ENCODE data around the gene LPAR6. TPM values are rescaled to one million over a fixed set of nuclear protein-coding genes. Genes with fewer than 3 reads are reported as not detected.

Gene LPAR6
- total RNA-seq, 1 experiment from 2014 or later = 3.9 TPM

DNA sequence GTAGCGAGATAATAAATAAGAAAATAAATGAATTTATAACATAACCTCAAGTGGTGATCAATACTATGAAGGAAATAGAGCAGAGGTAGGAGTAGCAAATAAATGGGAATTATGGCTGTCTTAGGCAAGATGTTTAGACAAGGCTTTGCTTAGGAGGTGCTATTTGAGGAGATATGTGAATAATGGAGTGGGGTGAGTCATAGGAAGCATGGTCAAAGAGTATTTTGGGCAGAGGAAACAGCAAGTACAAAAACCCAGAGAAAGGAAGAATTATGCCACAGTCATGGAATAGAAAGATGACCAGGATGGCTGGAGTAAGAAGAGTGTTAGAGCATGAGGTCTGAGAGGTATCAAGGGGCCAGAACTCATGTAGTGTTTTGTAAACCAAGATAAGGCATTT, 33.6 kb upstream of the LPAR6 start:
- no peak overlapping the region for H3K27ac Mint-ChIP-seq
- POLR2A ChIA-PET = no interaction called here
- ATAC-seq (no peak), DNase-seq (ENCODE audit: low spot score) (no peak)
- no peaks in the 10 kb centered on the region for H3K27me3 Mint-ChIP-seq (ENCODE audit: low read depth)
- CTCF ChIA-PET = no interaction called here
- peaks cover 7% of the 10 kb centered on the region; the same call in 1 of the 2 replicates for H3K36me3 Mint-ChIP-seq
- TF ChIP-seq NR2C2 (CRISPR knock-in tag; IDR thresholded peaks at IDR 0.05) (no peak), SOX15 (CRISPR knock-in tag; IDR thresholded peaks at IDR 0.05) (no peak), JUN (CRISPR knock-in tag; IDR thresholded peaks at IDR 0.05) (no peak), MYBL2 (CRISPR knock-in tag; IDR thresholded peaks at IDR 0.05) (no peak), NFYB (CRISPR knock-in tag; conservative IDR thresholded peaks at IDR 0.05; ENCODE audit: low read depth) (no peak), ZNF121 (CRISPR knock-in tag; IDR thresholded peaks at IDR 0.05) (no peak), FOXK1 (CRISPR knock-in tag; IDR thresholded peaks at IDR 0.05) (no peak), IRF2 (CRISPR knock-in tag; IDR thresholded peaks at IDR 0.05; ENCODE audit: borderline replicate concordance, low read depth) (no peak), NFATC4 (CRISPR knock-in tag; IDR thresholded peaks at IDR 0.05) (no peak), SP1 (CRISPR knock-in tag; conservative IDR thresholded peaks at IDR 0.05) (no peak), SMAD3 (CRISPR knock-in tag; IDR thresholded peaks at IDR 0.05; ENCODE audit: borderline replicate concordance) (no peak)
- TF ChIP-seq, protein P1, sequence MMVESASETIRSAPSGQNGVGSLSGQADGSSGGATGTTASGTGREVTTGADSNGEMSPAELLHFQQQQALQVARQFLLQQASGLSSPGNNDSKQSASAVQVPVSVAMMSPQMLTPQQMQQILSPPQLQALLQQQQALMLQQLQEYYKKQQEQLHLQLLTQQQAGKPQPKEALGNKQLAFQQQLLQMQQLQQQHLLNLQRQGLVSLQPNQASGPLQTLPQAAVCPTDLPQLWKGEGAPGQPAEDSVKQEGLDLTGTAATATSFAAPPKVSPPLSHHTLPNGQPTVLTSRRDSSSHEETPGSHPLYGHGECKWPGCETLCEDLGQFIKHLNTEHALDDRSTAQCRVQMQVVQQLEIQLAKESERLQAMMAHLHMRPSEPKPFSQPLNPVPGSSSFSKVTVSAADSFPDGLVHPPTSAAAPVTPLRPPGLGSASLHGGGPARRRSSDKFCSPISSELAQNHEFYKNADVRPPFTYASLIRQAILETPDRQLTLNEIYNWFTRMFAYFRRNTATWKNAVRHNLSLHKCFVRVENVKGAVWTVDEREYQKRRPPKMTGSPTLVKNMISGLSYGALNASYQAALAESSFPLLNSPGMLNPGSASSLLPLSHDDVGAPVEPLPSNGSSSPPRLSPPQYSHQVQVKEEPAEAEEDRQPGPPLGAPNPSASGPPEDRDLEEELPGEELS (CRISPR knock-in tag; IDR thresholded peaks at IDR 0.05) = no peak
- TF ChIP-seq, protein P2, sequence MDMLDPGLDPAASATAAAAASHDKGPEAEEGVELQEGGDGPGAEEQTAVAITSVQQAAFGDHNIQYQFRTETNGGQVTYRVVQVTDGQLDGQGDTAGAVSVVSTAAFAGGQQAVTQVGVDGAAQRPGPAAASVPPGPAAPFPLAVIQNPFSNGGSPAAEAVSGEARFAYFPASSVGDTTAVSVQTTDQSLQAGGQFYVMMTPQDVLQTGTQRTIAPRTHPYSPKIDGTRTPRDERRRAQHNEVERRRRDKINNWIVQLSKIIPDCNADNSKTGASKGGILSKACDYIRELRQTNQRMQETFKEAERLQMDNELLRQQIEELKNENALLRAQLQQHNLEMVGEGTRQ (CRISPR knock-in tag; IDR thresholded peaks at IDR 0.05) = no peak
- TF ChIP-seq, protein P3, sequence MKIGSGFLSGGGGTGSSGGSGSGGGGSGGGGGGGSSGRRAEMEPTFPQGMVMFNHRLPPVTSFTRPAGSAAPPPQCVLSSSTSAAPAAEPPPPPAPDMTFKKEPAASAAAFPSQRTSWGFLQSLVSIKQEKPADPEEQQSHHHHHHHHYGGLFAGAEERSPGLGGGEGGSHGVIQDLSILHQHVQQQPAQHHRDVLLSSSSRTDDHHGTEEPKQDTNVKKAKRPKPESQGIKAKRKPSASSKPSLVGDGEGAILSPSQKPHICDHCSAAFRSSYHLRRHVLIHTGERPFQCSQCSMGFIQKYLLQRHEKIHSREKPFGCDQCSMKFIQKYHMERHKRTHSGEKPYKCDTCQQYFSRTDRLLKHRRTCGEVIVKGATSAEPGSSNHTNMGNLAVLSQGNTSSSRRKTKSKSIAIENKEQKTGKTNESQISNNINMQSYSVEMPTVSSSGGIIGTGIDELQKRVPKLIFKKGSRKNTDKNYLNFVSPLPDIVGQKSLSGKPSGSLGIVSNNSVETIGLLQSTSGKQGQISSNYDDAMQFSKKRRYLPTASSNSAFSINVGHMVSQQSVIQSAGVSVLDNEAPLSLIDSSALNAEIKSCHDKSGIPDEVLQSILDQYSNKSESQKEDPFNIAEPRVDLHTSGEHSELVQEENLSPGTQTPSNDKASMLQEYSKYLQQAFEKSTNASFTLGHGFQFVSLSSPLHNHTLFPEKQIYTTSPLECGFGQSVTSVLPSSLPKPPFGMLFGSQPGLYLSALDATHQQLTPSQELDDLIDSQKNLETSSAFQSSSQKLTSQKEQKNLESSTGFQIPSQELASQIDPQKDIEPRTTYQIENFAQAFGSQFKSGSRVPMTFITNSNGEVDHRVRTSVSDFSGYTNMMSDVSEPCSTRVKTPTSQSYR (CRISPR knock-in tag; IDR thresholded peaks at IDR 0.05) = no peak
- TF ChIP-seq, protein P4, sequence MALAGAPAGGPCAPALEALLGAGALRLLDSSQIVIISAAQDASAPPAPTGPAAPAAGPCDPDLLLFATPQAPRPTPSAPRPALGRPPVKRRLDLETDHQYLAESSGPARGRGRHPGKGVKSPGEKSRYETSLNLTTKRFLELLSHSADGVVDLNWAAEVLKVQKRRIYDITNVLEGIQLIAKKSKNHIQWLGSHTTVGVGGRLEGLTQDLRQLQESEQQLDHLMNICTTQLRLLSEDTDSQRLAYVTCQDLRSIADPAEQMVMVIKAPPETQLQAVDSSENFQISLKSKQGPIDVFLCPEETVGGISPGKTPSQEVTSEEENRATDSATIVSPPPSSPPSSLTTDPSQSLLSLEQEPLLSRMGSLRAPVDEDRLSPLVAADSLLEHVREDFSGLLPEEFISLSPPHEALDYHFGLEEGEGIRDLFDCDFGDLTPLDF (CRISPR knock-in tag; IDR thresholded peaks at IDR 0.05) = no peak
- TF ChIP-seq, protein P5, sequence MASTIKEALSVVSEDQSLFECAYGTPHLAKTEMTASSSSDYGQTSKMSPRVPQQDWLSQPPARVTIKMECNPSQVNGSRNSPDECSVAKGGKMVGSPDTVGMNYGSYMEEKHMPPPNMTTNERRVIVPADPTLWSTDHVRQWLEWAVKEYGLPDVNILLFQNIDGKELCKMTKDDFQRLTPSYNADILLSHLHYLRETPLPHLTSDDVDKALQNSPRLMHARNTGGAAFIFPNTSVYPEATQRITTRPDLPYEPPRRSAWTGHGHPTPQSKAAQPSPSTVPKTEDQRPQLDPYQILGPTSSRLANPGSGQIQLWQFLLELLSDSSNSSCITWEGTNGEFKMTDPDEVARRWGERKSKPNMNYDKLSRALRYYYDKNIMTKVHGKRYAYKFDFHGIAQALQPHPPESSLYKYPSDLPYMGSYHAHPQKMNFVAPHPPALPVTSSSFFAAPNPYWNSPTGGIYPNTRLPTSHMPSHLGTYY (CRISPR knock-in tag; IDR thresholded peaks at IDR 0.05) = no peak
- H3K9me3 Mint-ChIP-seq = peaks cover 10% of the 10 kb centered on the region
- H3K4me3 Mint-ChIP-seq = no peak overlapping the region
- H3K4me1 Mint-ChIP-seq = no peaks in the 10 kb centered on the region

DNA sequence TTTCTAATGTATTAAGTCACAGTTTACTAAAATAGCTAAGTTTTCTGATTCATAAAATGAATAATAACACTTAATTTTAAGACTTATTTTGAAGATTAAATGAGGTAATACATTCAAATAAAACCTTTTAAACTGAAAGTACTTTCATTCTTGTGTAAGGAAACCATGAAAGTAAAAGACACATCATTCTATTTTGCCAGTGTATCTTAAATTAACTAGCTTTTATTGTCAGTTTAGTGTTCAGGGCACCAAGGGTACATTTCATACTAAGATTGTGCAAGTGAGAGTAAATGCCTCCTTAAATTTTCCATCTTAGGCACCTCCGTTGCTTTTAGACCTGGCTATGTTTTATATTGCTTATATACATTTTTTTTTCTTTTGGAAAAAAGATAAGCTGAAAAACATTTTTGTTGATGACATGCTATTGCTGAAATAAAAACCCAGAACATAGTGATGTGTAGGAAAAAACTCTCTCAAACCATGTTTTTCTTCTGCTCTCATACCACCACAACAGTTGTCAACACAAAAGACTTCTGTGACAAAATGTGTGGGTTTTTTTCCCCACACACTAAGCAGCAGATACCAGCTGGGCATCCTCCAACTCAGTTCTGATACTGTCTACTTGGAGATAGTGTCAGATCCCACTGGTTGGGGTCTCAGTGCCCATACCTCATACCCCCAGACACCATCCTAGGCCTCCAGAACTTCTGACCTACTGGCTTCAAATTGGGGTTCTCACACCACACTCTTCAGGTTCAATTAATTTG, 30.7 kb upstream of the LPAR6 start:
- no peak for TF ChIP-seq NR3C1 (CRISPR knock-in tag; conservative IDR thresholded peaks at IDR 0.05; ENCODE audit: low read depth)
- no peak for TF ChIP-seq CBFB (CRISPR knock-in tag; IDR thresholded peaks at IDR 0.05; ENCODE audit: low read depth)
- TF ChIP-seq ELF4 (CRISPR knock-in tag; IDR thresholded peaks at IDR 0.05; ENCODE audit: low read depth) = no peak
- TF ChIP-seq, protein P6, sequence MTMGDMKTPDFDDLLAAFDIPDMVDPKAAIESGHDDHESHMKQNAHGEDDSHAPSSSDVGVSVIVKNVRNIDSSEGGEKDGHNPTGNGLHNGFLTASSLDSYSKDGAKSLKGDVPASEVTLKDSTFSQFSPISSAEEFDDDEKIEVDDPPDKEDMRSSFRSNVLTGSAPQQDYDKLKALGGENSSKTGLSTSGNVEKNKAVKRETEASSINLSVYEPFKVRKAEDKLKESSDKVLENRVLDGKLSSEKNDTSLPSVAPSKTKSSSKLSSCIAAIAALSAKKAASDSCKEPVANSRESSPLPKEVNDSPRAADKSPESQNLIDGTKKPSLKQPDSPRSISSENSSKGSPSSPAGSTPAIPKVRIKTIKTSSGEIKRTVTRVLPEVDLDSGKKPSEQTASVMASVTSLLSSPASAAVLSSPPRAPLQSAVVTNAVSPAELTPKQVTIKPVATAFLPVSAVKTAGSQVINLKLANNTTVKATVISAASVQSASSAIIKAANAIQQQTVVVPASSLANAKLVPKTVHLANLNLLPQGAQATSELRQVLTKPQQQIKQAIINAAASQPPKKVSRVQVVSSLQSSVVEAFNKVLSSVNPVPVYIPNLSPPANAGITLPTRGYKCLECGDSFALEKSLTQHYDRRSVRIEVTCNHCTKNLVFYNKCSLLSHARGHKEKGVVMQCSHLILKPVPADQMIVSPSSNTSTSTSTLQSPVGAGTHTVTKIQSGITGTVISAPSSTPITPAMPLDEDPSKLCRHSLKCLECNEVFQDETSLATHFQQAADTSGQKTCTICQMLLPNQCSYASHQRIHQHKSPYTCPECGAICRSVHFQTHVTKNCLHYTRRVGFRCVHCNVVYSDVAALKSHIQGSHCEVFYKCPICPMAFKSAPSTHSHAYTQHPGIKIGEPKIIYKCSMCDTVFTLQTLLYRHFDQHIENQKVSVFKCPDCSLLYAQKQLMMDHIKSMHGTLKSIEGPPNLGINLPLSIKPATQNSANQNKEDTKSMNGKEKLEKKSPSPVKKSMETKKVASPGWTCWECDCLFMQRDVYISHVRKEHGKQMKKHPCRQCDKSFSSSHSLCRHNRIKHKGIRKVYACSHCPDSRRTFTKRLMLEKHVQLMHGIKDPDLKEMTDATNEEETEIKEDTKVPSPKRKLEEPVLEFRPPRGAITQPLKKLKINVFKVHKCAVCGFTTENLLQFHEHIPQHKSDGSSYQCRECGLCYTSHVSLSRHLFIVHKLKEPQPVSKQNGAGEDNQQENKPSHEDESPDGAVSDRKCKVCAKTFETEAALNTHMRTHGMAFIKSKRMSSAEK (CRISPR knock-in tag; IDR thresholded peaks at IDR 0.05; ENCODE audit: borderline replicate concordance) = no peak
- no peak for DNase-seq (ENCODE audit: low spot score)
- ATAC-seq = no peak
- no peaks in the 10 kb centered on the region for H3K9me3 Mint-ChIP-seq
- CTCF ChIA-PET = no interaction called here
- H3K36me3 Mint-ChIP-seq = no peaks in the 10 kb centered on the region
- H3K27me3 Mint-ChIP-seq (ENCODE audit: low read depth) = no peaks in the 10 kb centered on the region
- POLR2A ChIA-PET = no interaction called here
- no peaks in the 10 kb centered on the region for H3K4me1 Mint-ChIP-seq
- no peak overlapping the region for H3K27ac Mint-ChIP-seq
- no peak overlapping the region for H3K4me3 Mint-ChIP-seq

All from WTC11 (cell line).